CD8-positive, alpha-beta memory T cell (primary cell): ENCODE measurements around the gene TTLL12. TPM values are rescaled to one million over a fixed set of nuclear protein-coding genes. Genes with fewer than 3 reads are reported as not detected.

Experiments used
- CTCF ChIA-PET: fragments of 350-600 bp; sonication (Branson Sonifier 250); formaldehyde crosslinking; loops from one replicate; lab custom pipeline; 2021; ENCODE audit warnings: antibody characterized with exemption; lab: Charles Lee
- POLR2A ChIA-PET: fragments of 350-600 bp; sonication (Branson Sonifier 250); formaldehyde crosslinking; loops from one replicate; lab custom pipeline; 2021; ENCODE audit warnings: antibody characterized with exemption; lab: Charles Lee
- DNase-seq, 5 donors: peaks; one replicate each; pipeline versions ENCODE4 v3.0.0 to v3.0.0-alpha.2; 2020 to 2022; ENCODE audit warnings: mixed read lengths in 1 of 5
- H3K27ac ChIP-seq: one replicate; pipeline ENCODE4 v1.7.0; 2013; ENCODE audit warnings: low read depth, mild to moderate bottlenecking, low read length, moderate library complexity
- H3K27me3 ChIP-seq: 2 replicates; pipeline ENCODE4 v1.7.0; 2013; ENCODE audit warnings: low read length, mild to moderate bottlenecking; ENCODE audit not compliant: insufficient read depth, poor library complexity, severe bottlenecking
- H3K36me3 ChIP-seq: 2 replicates; pipeline ENCODE4 v1.7.0; 2013; ENCODE audit warnings: mild to moderate bottlenecking, low read length, moderate library complexity; ENCODE audit not compliant: insufficient read depth
- H3K4me1 ChIP-seq: 2 replicates; pipeline ENCODE4 v1.7.0; 2013; ENCODE audit warnings: mild to moderate bottlenecking, low read length, moderate library complexity; ENCODE audit not compliant: insufficient read depth
- H3K4me3 ChIP-seq: 2 replicates; pipeline ENCODE4 v1.7.0; 2013; ENCODE audit warnings: mild to moderate bottlenecking, low read length
- H3K9me3 ChIP-seq: 2 replicates; pipeline ENCODE4 v1.7.0; 2013; ENCODE audit warnings: mild to moderate bottlenecking, low read length
- H3K27ac Mint-ChIP-seq, 8 donors: one replicate each; pipeline ENCODE4 v1.8.0; 2020 to 2021; ENCODE audit warnings: mixed read lengths in 8 of 8, mild to moderate bottlenecking in 6 of 8, inconsistent platforms in 3 of 8, moderate library complexity in 3 of 8
- H3K27me3 Mint-ChIP-seq, 2 donors: one replicate each; pipeline ENCODE4 v1.8.0; 2020 to 2021; ENCODE audit warnings: mixed read lengths in 2 of 2, mild to moderate bottlenecking in 1 of 2, moderate library complexity in 1 of 2
- H3K36me3 Mint-ChIP-seq, 3 donors: one replicate each; pipeline ENCODE4 v1.8.0; 2020 to 2021; ENCODE audit warnings: mixed read lengths in 3 of 3, inconsistent platforms in 1 of 3, mild to moderate bottlenecking in 1 of 3
- H3K4me1 Mint-ChIP-seq, 3 donors: one replicate each; pipeline ENCODE4 v1.8.0; 2020 to 2021; ENCODE audit warnings: mixed read lengths in 3 of 3, inconsistent platforms in 1 of 3, mild to moderate bottlenecking in 1 of 3
- H3K4me3 Mint-ChIP-seq, 7 donors: one replicate each; pipeline ENCODE4 v1.8.0; 2020 to 2021; ENCODE audit warnings: mixed read lengths in 7 of 7, mild to moderate bottlenecking in 6 of 7, moderate library complexity in 4 of 7, inconsistent platforms in 2 of 7
- H3K9me3 Mint-ChIP-seq, 5 donors: one replicate each; pipeline ENCODE4 v1.8.0; 2020 to 2022; ENCODE audit warnings: mixed read lengths in 5 of 5, mild to moderate bottlenecking in 3 of 5, moderate library complexity in 2 of 5, inconsistent platforms in 1 of 5
- polyA plus RNA-seq: library from polyadenylated mRNA; unstranded; fragments of 300-500 nt; fragmentation: Illumina TruSeq; gene quantifications from one replicate; pipeline ENCODE4 v1.2.3, GENCODE V29; 2021
- total RNA-seq, 2 experiments: library from RNA; stranded (reverse); gene quantifications; one replicate each; pipeline ENCODE4 v1.2.3, GENCODE V29; 2021

TTLL12 gene
- total and polyA plus RNA-seq, 3 experiments from 2014 or later: 30.1 to 112 (median 104) TPM

DNA sequence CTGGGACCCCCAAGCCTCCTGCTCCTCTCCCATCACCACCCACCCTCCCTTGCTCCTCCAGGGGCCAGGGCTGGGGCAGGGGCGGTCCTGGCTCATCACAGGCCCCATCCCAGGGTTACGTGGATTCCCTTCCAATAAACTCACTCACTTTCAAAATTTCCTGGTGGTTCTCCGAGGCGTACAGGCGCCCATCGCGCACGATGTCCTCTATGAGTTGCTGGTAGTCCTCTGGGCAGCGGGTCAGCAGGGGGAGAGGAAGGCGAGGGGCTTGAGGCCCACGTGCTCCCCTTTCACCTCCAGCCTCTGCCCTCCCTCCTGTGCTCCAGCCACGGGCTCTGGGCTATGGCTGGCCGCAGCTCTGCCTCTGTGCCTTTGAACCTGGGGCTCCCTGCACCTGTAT is 20.5 kb upstream of the TTLL12 start:
- Histone ChIP-seq H3K4me1 (peaks cover 13% of the 10 kb centered on the region), H3K9me3 (no peaks in the 10 kb centered on the region), H3K4me3 (no peak overlapping the region), H3K27me3 (no peaks in the 10 kb centered on the region), H3K27ac (no peak overlapping the region), H3K36me3 (no peaks in the 10 kb centered on the region)
- DNase-seq: no peak
- H3K27ac Mint-ChIP-seq: peak overlapping the region in 2 of 8 donors; percentile 4 to 86
- H3K9me3 Mint-ChIP-seq: peaks cover 0 to 2% (median 0%) of the 10 kb centered on the region in 5 donors
- CTCF ChIA-PET: no interaction called here
- H3K4me1 Mint-ChIP-seq: peaks cover 7 to 14% (median 8%) of the 10 kb centered on the region in 3 donors
- H3K4me3 Mint-ChIP-seq: no peak overlapping the region
- H3K27me3 Mint-ChIP-seq: no peaks in the 10 kb centered on the region
- POLR2A ChIA-PET: no interaction called here
- H3K36me3 Mint-ChIP-seq: no peaks in the 10 kb centered on the region

DNA sequence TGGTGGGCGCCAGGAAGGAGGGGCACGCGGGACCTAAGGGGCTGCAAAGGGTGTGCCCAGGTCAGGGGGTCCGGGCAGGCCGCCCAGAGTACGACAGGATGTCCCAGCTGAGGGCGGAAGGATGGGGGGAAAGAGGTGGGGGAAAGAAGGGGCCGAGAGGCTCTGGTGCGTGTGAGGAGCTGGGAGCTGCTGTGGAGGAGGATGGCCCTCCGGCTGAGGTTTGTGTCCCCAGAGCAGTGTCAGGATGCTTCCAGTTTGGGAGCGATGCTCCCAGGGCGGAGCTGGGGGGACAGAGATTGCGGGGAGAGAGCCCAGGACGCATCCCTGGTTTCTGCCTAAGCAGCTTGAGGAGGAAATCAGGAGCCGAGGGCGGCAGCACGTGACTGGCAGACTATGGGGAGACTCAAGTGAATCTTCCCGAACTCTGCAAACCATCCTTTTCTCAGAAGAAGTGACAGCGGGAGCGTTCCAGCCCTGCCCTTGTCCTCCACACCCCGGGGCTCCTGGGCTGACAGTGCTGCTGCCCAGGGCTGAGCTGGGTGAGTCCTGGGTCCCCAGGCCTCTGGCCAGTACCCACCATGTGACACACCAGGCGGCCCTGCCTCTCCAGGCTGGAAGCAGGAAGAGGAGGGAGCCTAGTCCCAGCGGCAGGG is 19.7 kb upstream of the TTLL12 start:
- H3K4me3 Mint-ChIP-seq: no peak overlapping the region
- H3K27ac Mint-ChIP-seq: peak overlapping the region in 2 of 8 donors; percentile 37 to 95
- POLR2A ChIA-PET: no interaction called here
- H3K27me3 Mint-ChIP-seq: no peaks in the 10 kb centered on the region
- Histone ChIP-seq H3K27ac (no peak overlapping the region), H3K36me3 (no peaks in the 10 kb centered on the region), H3K9me3 (no peaks in the 10 kb centered on the region), H3K4me1 (peaks cover 13% of the 10 kb centered on the region), H3K27me3 (no peaks in the 10 kb centered on the region), H3K4me3 (no peak overlapping the region)
- H3K4me1 Mint-ChIP-seq: peaks cover 7 to 14% (median 8%) of the 10 kb centered on the region in 3 donors
- CTCF ChIA-PET: no interaction called here
- H3K9me3 Mint-ChIP-seq: peaks cover 0 to 2% (median 0%) of the 10 kb centered on the region in 5 donors
- no peaks in the 10 kb centered on the region for H3K36me3 Mint-ChIP-seq
- no peak for DNase-seq

DNA sequence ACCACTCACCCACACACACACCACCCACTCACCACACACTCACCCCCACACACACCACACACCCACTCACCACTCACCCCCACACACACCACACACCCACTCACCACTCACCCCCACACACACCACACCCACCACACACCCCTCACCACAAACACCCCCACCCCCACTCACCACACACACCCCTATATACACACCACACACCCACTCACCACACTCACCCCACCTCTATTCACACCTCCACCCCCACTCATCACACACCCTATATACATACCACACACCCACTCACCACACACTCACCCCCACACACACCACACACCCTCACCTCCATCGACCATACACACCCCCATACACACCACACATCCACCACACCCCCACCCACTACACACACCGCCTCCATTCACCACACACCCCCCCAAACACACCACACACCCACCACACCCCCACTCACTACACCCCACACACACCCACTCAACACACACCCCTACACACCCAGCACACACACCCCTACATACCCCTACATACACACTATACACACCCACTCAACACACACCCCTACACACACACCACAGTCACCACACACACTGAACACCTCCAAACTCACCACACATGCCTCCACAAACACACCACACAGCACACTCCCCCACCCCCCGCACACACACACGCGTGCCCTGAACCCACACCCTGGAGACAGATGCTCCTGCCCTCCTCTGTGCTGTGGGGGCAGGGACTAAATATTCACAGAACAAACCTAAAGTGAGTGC is 19.0 kb upstream of the TTLL12 start:
- no peak overlapping the region for H3K27ac ChIP-seq
- POLR2A ChIA-PET: no interaction called here
- peaks cover 7 to 14% (median 8%) of the 10 kb centered on the region in 3 donors for H3K4me1 Mint-ChIP-seq
- no peaks in the 10 kb centered on the region for H3K27me3 Mint-ChIP-seq
- peak overlapping the region in 5 of 8 donors; percentile 20 to 95 (median 70) for H3K27ac Mint-ChIP-seq
- peak in 2 of 5 donors; percentile 12 to 30 for DNase-seq
- no peak overlapping the region for H3K4me3 ChIP-seq
- no peaks in the 10 kb centered on the region for H3K36me3 ChIP-seq
- no peaks in the 10 kb centered on the region for H3K36me3 Mint-ChIP-seq
- no peaks in the 10 kb centered on the region for H3K9me3 ChIP-seq
- H3K4me1 ChIP-seq: peaks cover 13% of the 10 kb centered on the region
- CTCF ChIA-PET: no interaction called here
- peaks cover 0 to 2% (median 0%) of the 10 kb centered on the region in 5 donors for H3K9me3 Mint-ChIP-seq
- no peak overlapping the region for H3K4me3 Mint-ChIP-seq
- H3K27me3 ChIP-seq: no peaks in the 10 kb centered on the region

DNA sequence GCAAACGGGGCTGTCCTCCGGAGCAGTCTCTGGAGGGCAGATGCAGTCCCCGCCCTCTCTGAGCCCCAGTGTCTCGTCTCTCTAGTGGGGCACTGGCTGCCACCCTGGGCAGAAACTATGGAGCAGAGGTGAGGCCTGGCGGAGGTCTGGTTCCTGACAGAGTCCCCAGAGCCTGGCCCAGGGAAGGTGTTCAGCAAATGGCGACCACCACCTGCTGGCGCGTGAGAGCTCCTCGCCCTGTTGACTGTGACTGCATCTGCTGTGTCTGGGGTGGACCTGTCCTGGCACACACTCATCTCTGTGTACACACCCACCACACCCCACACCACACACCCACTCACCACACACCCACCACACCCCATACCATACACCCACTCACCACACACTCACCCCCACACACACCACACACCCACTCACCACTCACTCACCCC is 18.3 kb upstream of the TTLL12 start:
- H3K36me3 ChIP-seq: no peaks in the 10 kb centered on the region
- H3K27me3 ChIP-seq: no peaks in the 10 kb centered on the region
- Mint-ChIP-seq H3K4me3 (peak overlapping the region in 1 of 7 donors; percentile 18), H3K9me3 (peaks cover 0 to 2% (median 0%) of the 10 kb centered on the region in 5 donors), H3K27ac (peak overlapping the region in 3 of 8 donors; percentile 20 to 66 (median 46)), H3K27me3 (no peaks in the 10 kb centered on the region), H3K36me3 (no peaks in the 10 kb centered on the region), H3K4me1 (peaks cover 7 to 14% (median 8%) of the 10 kb centered on the region in 3 donors)
- H3K27ac ChIP-seq: no peak overlapping the region
- no peaks in the 10 kb centered on the region for H3K9me3 ChIP-seq
- peak in 3 of 5 donors; percentile 12 to 38 (median 21) for DNase-seq
- ChIA-PET CTCF (no interaction called here), POLR2A (no interaction called here)
- H3K4me1 ChIP-seq: peaks cover 13% of the 10 kb centered on the region
- H3K4me3 ChIP-seq: no peak overlapping the region

DNA sequence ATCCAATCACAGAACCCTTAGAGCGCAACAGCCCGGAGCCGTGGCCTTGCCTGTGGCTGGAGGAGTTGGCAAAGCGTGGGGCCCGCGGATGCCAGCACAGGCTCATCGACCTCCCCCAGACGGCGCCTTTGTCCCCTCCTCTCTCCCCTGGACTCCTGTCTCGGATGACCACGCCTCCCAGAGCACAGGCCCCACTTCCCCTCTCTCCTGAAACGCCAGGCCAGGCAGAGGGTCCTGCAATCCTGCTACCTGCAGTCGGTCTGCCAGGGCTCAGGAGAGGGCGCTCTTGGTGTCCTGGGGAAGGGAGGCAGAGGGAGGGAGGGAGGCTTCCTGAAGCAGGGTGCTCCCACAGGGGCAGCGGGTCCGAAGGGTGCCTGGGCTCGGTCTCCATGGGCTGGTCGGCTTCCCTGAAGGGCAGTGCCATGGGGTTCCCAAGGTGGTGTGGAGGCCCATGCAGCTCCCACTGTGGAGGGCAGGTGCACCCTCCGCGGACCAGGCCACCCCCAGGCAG is 16.6 kb upstream of the TTLL12 start:
- ChIA-PET POLR2A (no interaction called here), CTCF (interaction anchor here (0.6 kb wide), 1 partner anchor 1050 kb away, joined by 3 read pairs; no protein-coding TSS in a partner anchor)
- no peaks in the 10 kb centered on the region for H3K36me3 ChIP-seq
- Mint-ChIP-seq H3K27ac (no peak overlapping the region), H3K4me1 (peaks cover 7 to 14% (median 8%) of the 10 kb centered on the region in 3 donors), H3K36me3 (no peaks in the 10 kb centered on the region), H3K4me3 (no peak overlapping the region), H3K27me3 (peaks cover 0 to 9% of the 10 kb centered on the region in 2 donors), H3K9me3 (peaks cover 0 to 2% (median 0%) of the 10 kb centered on the region in 5 donors)
- H3K27me3 ChIP-seq: no peaks in the 10 kb centered on the region
- no peak overlapping the region for H3K27ac ChIP-seq
- DNase-seq: no peak
- peaks cover 13% of the 10 kb centered on the region for H3K4me1 ChIP-seq
- no peaks in the 10 kb centered on the region for H3K9me3 ChIP-seq
- H3K4me3 ChIP-seq: no peak overlapping the region

DNA sequence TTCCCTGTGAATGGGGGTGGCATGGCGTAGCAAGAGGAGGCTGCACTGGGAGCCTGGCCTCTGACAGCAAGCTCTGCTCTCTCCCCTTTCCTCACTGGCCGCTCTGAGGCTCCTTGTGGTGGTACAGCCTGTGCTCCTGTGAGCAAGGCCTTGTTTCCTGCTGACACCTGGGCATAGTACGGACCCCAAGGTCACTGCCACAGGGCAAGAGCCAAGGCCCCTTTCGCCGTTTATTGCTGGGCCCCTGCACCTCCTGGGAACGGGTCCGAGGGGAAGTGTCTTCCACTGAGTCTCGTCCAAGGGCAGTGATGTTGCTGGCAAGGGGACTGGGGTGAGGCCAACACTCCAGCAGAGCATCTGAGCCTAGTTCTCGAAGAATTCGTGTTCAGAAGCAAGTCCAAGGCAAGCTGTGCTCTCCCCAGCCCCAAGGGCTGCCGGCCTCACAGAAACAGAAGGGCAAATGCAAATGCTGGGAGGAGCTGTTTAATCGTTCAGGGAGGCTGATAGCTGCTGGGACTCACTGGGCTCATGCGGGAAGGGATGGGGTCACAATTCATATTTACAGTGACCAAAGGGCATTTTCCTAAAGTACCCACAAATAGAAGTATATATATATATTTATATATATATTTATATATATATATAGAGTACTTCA is 15.9 kb upstream of the TTLL12 start:
- Mint-ChIP-seq H3K9me3 (peaks cover 0 to 2% (median 0%) of the 10 kb centered on the region in 5 donors), H3K4me1 (peaks cover 7 to 14% (median 8%) of the 10 kb centered on the region in 3 donors), H3K27me3 (peaks cover 0 to 15% of the 10 kb centered on the region in 2 donors), H3K27ac (no peak overlapping the region), H3K36me3 (no peaks in the 10 kb centered on the region), H3K4me3 (no peak overlapping the region)
- POLR2A ChIA-PET: no interaction called here
- Histone ChIP-seq H3K9me3 (no peaks in the 10 kb centered on the region), H3K27ac (no peak overlapping the region), H3K36me3 (no peaks in the 10 kb centered on the region), H3K4me3 (no peak overlapping the region), H3K4me1 (peaks cover 13% of the 10 kb centered on the region), H3K27me3 (no peaks in the 10 kb centered on the region)
- CTCF ChIA-PET: no interaction called here
- no peak for DNase-seq

DNA sequence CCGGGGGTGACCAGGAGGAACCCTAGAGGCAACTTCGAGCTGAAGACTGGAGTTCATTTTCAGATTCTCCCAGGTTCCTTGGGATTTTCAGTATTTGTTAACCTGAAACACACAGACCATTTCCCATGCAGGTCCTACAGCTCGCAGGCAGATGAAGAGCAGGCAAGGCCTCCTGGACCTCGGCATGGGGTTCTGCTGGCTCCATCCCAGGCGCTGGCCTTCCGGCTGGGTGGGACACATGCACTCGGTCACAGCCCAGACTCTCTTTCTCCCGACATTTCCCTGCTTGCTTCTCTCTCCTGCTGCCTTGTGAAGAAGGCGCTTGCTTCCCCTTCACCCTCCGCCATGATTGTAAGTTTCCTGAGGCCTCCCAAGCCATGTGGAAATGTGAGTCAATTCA is 15.4 kb upstream of the TTLL12 start:
- peaks cover 0 to 2% (median 0%) of the 10 kb centered on the region in 5 donors for H3K9me3 Mint-ChIP-seq
- H3K4me1 ChIP-seq: peaks cover 13% of the 10 kb centered on the region
- DNase-seq: no peak
- ChIA-PET POLR2A (no interaction called here), CTCF (no interaction called here)
- H3K27me3 ChIP-seq: no peaks in the 10 kb centered on the region
- H3K36me3 Mint-ChIP-seq: no peaks in the 10 kb centered on the region
- H3K27me3 Mint-ChIP-seq: peaks cover 0 to 20% of the 10 kb centered on the region in 2 donors
- peaks cover 7 to 14% (median 8%) of the 10 kb centered on the region in 3 donors for H3K4me1 Mint-ChIP-seq
- peak overlapping the region in 1 of 8 donors; percentile 60 for H3K27ac Mint-ChIP-seq
- no peak overlapping the region for H3K4me3 Mint-ChIP-seq
- H3K9me3 ChIP-seq: no peaks in the 10 kb centered on the region
- H3K27ac ChIP-seq: no peak overlapping the region
- H3K36me3 ChIP-seq: no peaks in the 10 kb centered on the region
- H3K4me3 ChIP-seq: no peak overlapping the region
